HUES6 (cell line): ENCODE data around the gene MST1.

Experiments
- H3K27ac ChIP-seq: 2 replicates; pipeline ENCODE4 v1.7.0; 2013; ENCODE audit warnings: low read depth, mild to moderate bottlenecking, low read length, inconsistent platforms
- H3K27me3 ChIP-seq: 2 replicates; pipeline ENCODE4 v1.6.1; 2013; ENCODE audit warnings: low read length; ENCODE audit not compliant: control insufficient read depth, insufficient read depth
- H3K36me3 ChIP-seq: 2 replicates; pipeline ENCODE4 v1.6.1; 2013; ENCODE audit warnings: low read length; ENCODE audit not compliant: control insufficient read depth, insufficient read depth
- H3K4me1 ChIP-seq: 2 replicates; pipeline ENCODE4 v1.6.1; 2013; ENCODE audit warnings: low read length; ENCODE audit not compliant: control insufficient read depth, insufficient read depth
- H3K4me3 ChIP-seq: 2 replicates; pipeline ENCODE4 v1.5.1; 2013; ENCODE audit warnings: low read depth, low read length
- H3K9ac ChIP-seq: one replicate; pipeline ENCODE4 v1.6.1; 2013; ENCODE audit warnings: mild to moderate bottlenecking, low read length
- H3K9me3 ChIP-seq: 2 replicates; pipeline ENCODE4 v1.6.1; 2013; ENCODE audit warnings: low read depth, low read length; ENCODE audit not compliant: control insufficient read depth, insufficient read depth

MST1 gene

DNA sequence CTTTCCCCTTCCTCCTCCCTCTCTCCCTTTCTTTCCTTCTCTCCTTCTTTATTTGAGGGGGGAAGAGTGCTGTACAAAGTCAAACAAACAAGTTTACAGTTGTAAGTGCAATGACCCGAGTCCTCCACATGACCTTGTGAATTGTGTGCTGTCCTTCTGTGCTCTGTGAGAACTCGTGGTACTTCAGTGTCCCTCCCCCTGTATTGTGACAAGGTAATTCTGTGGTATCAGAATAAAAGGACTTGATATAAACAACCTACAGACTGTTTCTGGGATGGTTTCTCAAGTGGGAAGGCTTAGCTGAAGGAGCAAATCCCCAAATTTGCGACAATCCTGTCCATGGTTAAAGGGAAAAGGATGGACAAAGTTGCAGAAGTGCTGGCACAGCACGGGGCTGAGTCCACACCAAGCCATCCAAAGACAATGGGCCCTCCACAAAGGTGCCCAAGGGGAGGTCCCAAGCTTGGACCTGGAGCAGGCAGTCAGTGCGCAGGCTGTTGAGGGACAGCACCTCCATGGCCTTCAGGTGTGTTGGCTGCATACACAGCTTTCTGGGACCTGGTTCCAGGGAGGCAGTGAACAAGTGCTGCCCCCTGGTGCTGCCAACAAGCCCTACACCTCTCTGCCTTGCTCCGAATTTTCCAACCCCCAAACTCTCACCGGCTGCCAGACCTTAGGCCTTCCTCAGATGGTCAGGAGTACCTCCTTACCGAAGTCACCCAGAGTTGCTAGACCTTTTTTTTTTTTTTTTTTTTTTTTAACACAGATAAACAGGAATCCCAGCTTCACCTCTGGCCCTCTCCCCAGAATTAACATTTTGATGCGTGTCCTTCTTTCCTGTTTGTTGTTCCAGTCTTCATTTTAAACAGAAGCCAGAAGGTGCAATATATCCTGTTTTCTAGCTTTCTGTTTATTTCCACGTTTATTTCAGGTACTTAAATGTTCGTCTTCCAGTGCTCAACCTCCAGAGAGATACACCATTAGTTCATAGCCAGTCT is 17.7 kb downstream of the MST1 start:
- peaks cover 19% of the 10 kb centered on the region for H3K4me1 ChIP-seq

DNA sequence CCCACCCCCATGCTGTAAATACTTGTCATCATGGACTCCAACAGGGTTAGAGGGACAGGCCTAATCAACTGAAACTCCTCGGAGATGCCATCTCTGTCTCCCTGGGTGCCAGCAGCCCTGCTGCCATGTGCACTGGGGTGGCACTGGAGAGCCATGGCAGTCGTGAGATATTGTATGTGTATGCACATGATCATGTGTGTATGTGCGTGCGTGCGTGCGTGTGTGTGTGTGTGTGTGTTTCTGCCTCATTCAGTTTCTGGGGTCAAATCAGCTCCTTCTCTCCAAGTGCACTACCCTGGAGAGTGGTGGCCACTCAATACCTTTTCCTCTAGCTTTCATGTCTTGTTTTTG is 18.4 kb downstream of the MST1 start:
- no peaks in the 10 kb centered on the region for H3K27me3 ChIP-seq
- H3K9ac ChIP-seq = no peak overlapping the region
- no peaks in the 10 kb centered on the region for H3K9me3 ChIP-seq
- no peak overlapping the region for H3K4me3 ChIP-seq
- no peak overlapping the region for H3K27ac ChIP-seq
- peaks cover 6% of the 10 kb centered on the region for H3K36me3 ChIP-seq
- peaks cover 19% of the 10 kb centered on the region for H3K4me1 ChIP-seq

More for the DNA sequence above, 17.7 kb downstream of the MST1 start:
- Histone ChIP-seq H3K36me3 (peaks cover 13% of the 10 kb centered on the region), H3K27me3 (no peaks in the 10 kb centered on the region), H3K9ac (no peak overlapping the region), H3K4me3 (no peak overlapping the region), H3K27ac (no peak overlapping the region), H3K9me3 (no peaks in the 10 kb centered on the region)

DNA sequence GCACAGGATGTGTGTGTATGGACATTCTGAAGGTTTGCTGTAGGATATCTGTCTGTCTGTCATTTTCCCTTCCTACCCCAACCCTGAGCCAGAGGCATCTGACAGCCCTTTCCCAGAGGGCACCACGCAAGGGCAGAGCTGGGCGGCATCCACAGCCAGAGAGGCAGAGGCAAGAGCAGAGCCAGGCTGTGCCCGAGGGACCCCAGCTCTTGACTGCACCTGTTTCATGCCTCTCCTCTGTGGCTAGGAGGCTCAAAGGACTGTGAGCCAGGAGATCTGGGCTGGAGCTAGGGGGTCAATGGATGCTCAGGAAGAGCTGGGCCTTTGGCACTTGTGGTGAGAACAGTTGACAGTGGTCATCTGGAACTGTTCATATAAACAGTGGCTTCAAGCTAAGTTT is 19.9 kb downstream of the MST1 start:
- H3K36me3 ChIP-seq = no peaks in the 10 kb centered on the region
- H3K9me3 ChIP-seq = no peaks in the 10 kb centered on the region
- H3K27ac ChIP-seq = no peak overlapping the region

DNA sequence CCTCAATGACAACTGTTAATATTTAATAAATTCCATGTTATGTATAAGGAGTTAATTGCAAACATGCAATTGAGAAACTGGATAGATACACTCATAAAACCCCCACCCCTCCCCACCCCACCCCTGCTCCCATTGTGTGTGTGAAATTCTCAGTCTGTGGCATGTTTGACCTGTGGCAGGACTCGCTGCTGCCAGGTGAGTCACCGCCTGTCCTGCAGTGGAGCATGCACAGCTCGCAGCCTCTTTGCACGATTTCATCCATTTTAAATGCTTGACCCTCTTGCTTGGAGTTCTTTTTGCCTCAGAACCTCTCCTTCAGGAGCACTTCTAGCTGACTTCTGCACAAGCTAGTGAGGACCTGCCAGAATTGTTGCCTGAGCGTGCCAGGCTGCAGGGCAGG is 20.4 kb downstream of the MST1 start:
- no peaks in the 10 kb centered on the region for H3K27me3 ChIP-seq
- peaks cover 15% of the 10 kb centered on the region for H3K4me1 ChIP-seq
- no peaks in the 10 kb centered on the region for H3K36me3 ChIP-seq
- H3K4me3 ChIP-seq = no peak overlapping the region
- no peak overlapping the region for H3K9ac ChIP-seq
- H3K27ac ChIP-seq = no peak overlapping the region
- H3K9me3 ChIP-seq = no peaks in the 10 kb centered on the region

More for the DNA sequence above, 19.9 kb downstream of the MST1 start:
- Histone ChIP-seq H3K9ac (no peak overlapping the region), H3K4me1 (peaks cover 15% of the 10 kb centered on the region), H3K4me3 (no peak overlapping the region), H3K27me3 (no peaks in the 10 kb centered on the region)

DNA sequence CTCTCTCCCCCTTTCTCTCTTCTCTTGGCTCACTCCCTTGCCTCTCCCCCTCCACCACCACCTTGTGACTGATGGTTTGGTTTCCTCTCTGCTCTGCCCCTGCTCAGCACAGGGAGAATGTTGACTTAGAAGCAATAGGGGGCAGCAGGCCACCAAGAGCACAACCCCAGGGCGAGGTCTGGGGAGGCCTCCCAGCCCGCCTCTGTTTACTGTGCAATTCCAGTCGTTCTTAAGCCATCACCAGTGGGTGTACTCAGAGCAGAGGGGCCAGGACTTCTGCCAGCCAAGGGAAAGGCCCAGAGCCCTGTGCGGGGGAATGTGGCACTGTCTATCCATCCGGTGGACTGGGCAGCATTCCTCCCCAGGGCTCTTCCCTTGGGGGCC is 20.9 kb downstream of the MST1 start:
- Histone ChIP-seq H3K27me3 (no peaks in the 10 kb centered on the region), H3K27ac (no peak overlapping the region), H3K36me3 (no peaks in the 10 kb centered on the region), H3K9me3 (no peaks in the 10 kb centered on the region), H3K9ac (no peak overlapping the region), H3K4me1 (peaks cover 14% of the 10 kb centered on the region), H3K4me3 (no peak overlapping the region)

DNA sequence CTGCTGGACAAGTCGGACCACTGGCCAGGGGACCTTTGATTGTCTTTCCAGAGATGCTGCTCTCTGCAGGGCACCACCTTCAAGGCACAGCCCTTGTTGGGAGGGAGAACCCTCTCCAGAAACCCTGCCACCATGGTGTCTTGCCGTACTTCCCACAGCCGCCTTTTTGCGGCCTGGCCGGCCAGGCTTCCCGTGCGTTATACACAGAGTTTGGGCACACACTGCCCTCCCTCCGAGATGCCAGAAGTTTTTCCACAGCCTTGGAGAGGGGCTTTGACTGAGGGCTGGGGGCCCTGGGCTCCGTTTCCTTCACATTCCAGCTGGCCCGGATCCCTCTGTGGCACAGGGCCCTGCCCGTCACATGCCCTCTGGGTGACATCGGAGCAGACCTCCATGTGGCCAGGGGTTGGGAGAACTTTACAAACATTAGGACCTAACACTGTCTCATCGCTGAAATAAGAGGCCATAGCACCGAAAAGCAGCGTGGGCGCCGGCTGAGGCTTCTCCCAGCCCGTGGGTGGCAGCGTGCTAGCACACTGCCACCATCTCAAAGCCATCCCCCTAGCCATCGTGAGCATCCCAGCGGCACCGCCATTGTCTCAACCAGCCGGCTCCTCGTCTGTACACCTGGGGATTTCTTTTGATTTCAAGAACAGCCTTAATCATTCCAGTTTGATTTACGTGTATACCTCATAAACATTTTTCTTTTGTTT is 21.4 kb downstream of the MST1 start:
- H3K4me1 ChIP-seq = peaks cover 10% of the 10 kb centered on the region
- H3K27ac ChIP-seq = no peak overlapping the region
- H3K9ac ChIP-seq = no peak overlapping the region
- no peaks in the 10 kb centered on the region for H3K9me3 ChIP-seq
- H3K27me3 ChIP-seq = no peaks in the 10 kb centered on the region
- no peaks in the 10 kb centered on the region for H3K36me3 ChIP-seq
- H3K4me3 ChIP-seq = no peak overlapping the region

DNA sequence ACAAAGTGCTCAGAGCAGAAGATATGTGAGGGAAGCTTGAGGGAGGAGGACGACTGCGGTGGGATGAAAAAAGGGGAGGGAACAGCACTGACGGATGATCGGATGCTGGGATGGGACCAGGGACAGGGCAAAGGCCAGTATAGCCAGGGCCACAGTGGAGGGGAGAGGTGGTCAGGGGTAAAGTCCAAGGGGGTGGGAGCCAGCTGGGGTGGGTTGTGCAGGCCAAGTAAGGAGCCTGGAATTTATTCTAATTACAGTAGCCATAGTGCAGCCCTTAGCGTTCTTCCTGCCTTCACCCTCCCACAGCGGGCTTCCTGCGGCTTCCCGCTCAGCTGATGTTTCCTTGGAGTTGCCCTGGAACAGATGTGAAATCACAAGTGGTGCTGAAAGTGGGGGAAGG is 22.7 kb downstream of the MST1 start:
- H3K27ac ChIP-seq = no peak overlapping the region
- H3K36me3 ChIP-seq = no peaks in the 10 kb centered on the region
- H3K4me1 ChIP-seq = peaks cover 10% of the 10 kb centered on the region
- H3K27me3 ChIP-seq = no peaks in the 10 kb centered on the region
- H3K9ac ChIP-seq = no peak overlapping the region
- no peak overlapping the region for H3K4me3 ChIP-seq
- H3K9me3 ChIP-seq = no peaks in the 10 kb centered on the region

DNA sequence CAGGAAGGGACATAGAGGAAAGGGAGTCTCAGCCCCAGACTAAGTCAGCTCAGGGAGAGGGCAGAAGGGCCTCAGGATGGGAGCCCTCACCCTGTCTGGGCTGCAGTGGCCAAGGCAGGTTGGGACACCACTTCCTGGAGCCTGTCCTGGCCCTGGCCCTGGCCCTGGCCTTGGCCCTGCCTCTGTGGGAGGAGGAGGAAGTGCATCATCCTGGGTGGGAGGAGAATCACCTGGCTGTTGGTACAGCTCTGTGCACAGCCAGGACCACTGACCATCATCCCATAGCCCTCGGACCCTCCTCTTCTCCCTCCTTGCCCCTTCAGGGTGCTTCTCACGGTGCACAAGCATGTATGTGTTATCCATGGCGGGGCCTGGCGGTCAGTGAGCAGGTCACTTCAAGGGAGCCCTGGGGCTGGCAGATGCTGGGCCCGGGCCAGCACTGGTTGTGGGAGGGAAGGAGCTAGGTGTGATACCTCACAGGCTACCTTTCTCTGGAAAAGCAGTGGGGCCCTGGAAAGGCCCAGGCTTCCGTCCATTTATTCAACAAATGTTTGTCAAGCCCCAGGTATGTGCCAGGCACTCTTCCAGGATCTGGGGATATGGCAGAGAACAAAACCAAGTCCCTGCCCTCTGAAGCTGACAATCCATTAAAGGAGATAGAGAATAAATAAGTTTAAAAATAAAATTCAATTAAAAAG is 23.3 kb downstream of the MST1 start:
- no peak overlapping the region for H3K4me3 ChIP-seq
- H3K36me3 ChIP-seq = no peaks in the 10 kb centered on the region
- H3K27me3 ChIP-seq = no peaks in the 10 kb centered on the region
- H3K27ac ChIP-seq = no peak overlapping the region
- no peak overlapping the region for H3K9ac ChIP-seq
- no peaks in the 10 kb centered on the region for H3K9me3 ChIP-seq
- H3K4me1 ChIP-seq = peaks cover 6% of the 10 kb centered on the region

DNA sequence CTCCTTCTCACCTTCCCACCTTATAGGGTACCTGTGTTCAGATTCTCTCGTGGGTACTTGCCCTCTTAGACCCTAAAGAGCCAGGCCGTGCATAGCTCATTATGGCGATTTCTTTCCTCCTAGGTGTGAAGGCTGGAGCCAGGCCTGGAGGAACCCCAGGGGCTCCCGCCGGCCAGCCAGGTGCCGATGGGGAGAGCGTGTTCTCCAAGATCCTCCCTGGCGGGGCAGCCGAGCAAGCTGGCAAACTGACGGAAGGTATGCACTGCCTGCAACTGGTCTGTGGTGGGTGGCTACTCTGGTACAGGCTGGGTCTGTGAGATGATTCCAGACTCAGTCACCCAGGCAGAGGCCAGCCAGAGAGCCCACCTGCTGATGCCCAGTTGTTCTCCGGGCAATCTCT is 25.0 kb downstream of the MST1 start:
- Histone ChIP-seq H3K36me3 (no peaks in the 10 kb centered on the region), H3K4me1 (peaks cover 6% of the 10 kb centered on the region), H3K27me3 (no peaks in the 10 kb centered on the region), H3K4me3 (no peak overlapping the region), H3K9me3 (no peaks in the 10 kb centered on the region), H3K27ac (no peak overlapping the region), H3K9ac (no peak overlapping the region)

DNA sequence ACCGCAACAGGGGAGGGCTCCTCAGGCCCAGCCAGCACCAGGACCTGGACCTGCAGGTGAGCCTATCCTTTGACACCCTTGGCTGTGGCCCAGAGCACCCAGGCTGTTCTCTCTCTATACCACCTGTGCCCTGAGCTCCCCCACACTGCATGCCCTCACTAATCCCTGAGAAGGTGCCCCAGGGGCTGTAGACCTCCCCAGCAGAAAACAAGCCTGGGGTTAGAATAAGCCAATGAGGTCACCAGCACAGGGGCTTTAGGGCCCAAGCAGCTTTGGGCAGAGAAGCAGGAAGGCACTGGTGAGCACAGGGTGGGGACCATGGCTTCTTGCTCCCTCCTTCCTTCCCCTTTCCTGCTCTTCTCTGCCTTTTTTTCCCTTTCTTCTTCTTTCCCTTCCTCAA is 25.4 kb downstream of the MST1 start:
- Histone ChIP-seq H3K36me3 (no peaks in the 10 kb centered on the region), H3K27ac (no peak overlapping the region), H3K9me3 (no peaks in the 10 kb centered on the region), H3K4me1 (peaks cover 6% of the 10 kb centered on the region), H3K4me3 (no peak overlapping the region), H3K27me3 (no peaks in the 10 kb centered on the region), H3K9ac (no peak overlapping the region)
